Measurements from ENCODE around the gene NTHL1. TPM values are rescaled to one million over a fixed set of nuclear protein-coding genes. Genes with fewer than 3 reads are reported as not detected.

NTHL1 gene
- total RNA-seq, 2 donors from 2014 or later, result 7.7 to 13.4 TPM

DNA sequence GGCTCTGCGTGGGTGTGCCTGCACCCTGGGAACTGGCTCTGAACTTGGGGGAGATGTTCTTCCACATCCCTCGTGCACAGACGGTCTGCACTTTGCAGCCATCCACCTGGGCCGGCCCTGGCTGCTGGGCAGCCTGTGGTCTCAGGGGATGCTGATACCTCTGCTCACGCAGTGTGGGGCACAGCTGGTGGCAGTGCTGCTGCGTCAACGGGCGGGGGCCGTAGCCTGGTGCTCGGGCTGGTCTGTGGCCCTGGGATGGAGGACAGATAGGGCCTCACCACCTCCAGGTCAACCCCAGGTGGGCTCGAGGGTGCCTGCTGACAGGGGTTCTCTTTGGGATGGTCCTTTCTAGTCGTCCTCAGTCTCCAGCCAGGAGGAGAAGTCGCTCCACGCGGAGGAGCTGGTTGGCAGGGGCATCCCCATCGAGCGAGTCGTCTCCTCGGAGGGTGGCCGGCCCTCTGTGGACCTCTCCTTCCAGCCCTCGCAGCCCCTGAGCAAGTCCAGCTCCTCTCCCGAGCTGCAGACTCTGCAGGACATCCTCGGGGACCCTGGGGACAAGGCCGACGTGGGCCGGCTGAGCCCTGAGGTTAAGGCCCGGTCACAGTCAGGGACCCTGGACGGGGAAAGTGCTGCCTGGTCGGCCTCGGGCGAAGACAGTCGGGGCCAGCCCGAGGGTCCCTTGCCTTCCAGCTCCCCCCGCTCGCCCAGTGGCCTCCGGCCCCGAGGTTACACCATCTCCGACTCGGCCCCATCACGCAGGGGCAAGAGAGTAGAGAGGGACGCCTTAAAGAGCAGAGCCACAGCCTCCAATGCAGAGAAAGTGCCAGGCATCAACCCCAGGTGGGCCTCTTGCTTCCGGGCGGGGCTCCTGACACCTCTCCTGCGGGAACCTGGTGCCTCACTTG is 36.5 kb upstream of the NTHL1 start:
- Histone ChIP-seq H3K27ac (no peak overlapping the region), H3K36me3 (peaks cover 22% of the 10 kb centered on the region), H3K9me3 (no peaks in the 10 kb centered on the region), H3K27me3 (replicated peaks; ENCODE audit: insufficient read depth) (no peaks in the 10 kb centered on the region), H3K4me3 (no peak overlapping the region), H3K4me1 (ENCODE audit: control insufficient read depth in 1 of 2, low read depth in 2 of 2) (no peaks in the 10 kb centered on the region)
- no peak for DNase-seq (ENCODE audit: low spot score)
- TF ChIP-seq, protein P1, sequence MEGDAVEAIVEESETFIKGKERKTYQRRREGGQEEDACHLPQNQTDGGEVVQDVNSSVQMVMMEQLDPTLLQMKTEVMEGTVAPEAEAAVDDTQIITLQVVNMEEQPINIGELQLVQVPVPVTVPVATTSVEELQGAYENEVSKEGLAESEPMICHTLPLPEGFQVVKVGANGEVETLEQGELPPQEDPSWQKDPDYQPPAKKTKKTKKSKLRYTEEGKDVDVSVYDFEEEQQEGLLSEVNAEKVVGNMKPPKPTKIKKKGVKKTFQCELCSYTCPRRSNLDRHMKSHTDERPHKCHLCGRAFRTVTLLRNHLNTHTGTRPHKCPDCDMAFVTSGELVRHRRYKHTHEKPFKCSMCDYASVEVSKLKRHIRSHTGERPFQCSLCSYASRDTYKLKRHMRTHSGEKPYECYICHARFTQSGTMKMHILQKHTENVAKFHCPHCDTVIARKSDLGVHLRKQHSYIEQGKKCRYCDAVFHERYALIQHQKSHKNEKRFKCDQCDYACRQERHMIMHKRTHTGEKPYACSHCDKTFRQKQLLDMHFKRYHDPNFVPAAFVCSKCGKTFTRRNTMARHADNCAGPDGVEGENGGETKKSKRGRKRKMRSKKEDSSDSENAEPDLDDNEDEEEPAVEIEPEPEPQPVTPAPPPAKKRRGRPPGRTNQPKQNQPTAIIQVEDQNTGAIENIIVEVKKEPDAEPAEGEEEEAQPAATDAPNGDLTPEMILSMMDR (IDR thresholded peaks at IDR 0.05), result no peak
- no peak for ATAC-seq (ENCODE audit: insufficient number of reproducible peaks, low FRiP score, low read depth)

DNA sequence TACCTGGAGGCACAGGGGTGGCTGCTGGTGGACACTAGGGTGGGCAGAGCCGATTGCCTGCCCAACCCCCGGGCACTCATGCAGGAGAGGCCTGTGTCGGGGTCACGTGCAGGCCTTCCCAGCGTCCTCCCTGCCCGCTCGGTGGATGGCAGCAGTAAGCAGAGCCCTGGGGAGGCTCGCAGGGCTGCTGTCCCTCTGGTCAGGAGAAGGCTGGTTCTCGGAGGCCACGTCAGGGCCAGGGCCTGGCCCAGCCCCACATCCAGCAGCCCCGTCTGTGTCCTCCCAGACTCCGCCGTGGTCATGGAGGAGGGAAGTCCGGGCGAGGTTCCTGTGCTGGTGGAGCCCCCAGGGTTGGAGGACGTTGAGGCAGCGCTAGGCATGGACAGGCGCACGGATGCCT is 35.8 kb upstream of the NTHL1 start:
- no peak overlapping the region for H3K27ac ChIP-seq
- no peak for ATAC-seq (ENCODE audit: insufficient number of reproducible peaks, low FRiP score, low read depth)
- no peaks in the 10 kb centered on the region for H3K4me1 ChIP-seq (ENCODE audit: control insufficient read depth in 1 of 2, low read depth in 2 of 2)
- no peaks in the 10 kb centered on the region for H3K9me3 ChIP-seq
- no peak for DNase-seq (ENCODE audit: low spot score)
- H3K27me3 ChIP-seq (replicated peaks; ENCODE audit: insufficient read depth), result no peaks in the 10 kb centered on the region
- H3K4me3 ChIP-seq, result no peak overlapping the region
- H3K36me3 ChIP-seq, result peaks cover 18% of the 10 kb centered on the region
- TF ChIP-seq, protein P1 (IDR thresholded peaks at IDR 0.05), result no peak

DNA sequence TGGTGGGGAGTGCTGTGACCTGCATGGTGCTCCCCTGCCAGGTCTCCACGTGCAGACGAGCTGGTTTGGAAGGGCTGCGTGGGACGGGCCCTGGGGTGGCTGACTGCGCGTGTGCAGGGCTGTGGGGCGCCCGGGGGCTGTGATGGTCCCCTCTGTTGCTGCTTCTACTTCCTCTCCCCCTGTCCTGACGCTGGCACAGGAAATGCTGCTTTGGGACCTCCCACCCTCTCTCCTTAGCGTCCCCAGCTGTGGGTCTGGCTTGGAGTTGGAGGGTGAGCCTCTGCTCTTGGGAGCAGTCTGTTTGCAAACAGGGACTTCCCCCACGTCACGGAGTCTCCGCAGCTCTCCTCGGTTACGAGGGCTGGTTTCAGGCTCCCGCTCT is 35.3 kb upstream of the NTHL1 start:
- Histone ChIP-seq H3K36me3 (peaks cover 14% of the 10 kb centered on the region), H3K9me3 (no peaks in the 10 kb centered on the region), H3K4me3 (no peak overlapping the region), H3K4me1 (ENCODE audit: control insufficient read depth in 1 of 2, low read depth in 2 of 2) (no peaks in the 10 kb centered on the region), H3K27ac (no peak overlapping the region), H3K27me3 (replicated peaks; ENCODE audit: insufficient read depth) (no peaks in the 10 kb centered on the region)
- ATAC-seq (ENCODE audit: insufficient number of reproducible peaks, low FRiP score, low read depth), result no peak
- no peak for DNase-seq (ENCODE audit: low spot score)
- TF ChIP-seq, protein P1 (IDR thresholded peaks at IDR 0.05), result no peak

DNA sequence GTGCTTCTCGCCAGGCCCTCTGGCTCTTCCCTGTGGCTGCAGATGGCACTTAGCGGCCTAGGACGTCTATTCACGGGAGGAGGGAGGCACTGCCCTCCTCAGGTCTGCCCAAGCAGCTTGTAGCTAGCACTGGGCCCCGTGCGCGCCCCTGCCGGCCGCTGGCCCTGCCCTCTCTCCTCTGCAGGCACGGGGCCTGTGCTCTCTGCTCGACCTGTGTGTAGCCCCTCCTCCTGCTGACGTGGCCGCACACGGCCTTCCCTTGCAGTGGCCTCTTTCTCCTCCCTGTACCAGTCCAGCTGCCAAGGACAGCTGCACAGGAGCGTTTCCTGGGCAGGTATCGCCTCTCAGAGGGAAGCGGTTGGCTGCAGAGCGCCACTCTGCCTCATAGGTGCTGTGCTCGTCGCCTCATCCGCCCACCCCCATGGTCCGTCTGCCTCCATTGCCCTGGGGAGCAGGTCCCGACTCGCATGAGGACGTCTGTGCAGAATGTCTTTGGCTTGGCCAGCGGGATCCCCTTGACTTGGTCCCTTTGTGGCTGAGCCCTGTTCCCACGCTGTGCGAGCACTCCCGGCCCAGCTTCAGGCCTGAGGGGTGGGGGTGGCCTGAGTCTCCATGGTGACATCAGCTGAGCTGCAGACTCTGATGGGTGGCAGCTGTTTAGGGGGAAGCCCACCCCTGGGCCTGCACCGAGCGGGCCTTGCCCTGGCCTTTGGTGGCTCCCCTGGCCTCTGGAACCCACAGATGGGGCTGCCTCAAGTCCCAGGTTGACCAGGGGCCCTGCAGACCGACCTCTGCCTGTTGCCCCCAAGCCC is 34.7 kb upstream of the NTHL1 start:
- peaks cover 14% of the 10 kb centered on the region for H3K36me3 ChIP-seq
- no peaks in the 10 kb centered on the region for H3K4me1 ChIP-seq (ENCODE audit: control insufficient read depth in 1 of 2, low read depth in 2 of 2)
- no peaks in the 10 kb centered on the region for H3K9me3 ChIP-seq
- no peak for DNase-seq (ENCODE audit: low spot score)
- no peak overlapping the region for H3K4me3 ChIP-seq
- TF ChIP-seq, protein P1 (IDR thresholded peaks at IDR 0.05), result no peak
- ATAC-seq (ENCODE audit: insufficient number of reproducible peaks, low FRiP score, low read depth), result no peak
- H3K27ac ChIP-seq, result no peak overlapping the region
- no peaks in the 10 kb centered on the region for H3K27me3 ChIP-seq (replicated peaks; ENCODE audit: insufficient read depth)

Data from thoracic aorta (tissue), 2 donors.